ENCODE results near the gene OTUB2. TPM values are rescaled to one million over a fixed set of nuclear protein-coding genes. Genes with fewer than 3 reads are reported as not detected.
"Not testable (repeated sequence)": the region's sequence is repeated elsewhere in the genome, so short reads cannot be mapped to it uniquely, and the experiment has no call there.

OTUB2 gene
- total RNA-seq, 1 experiment from 2014 or later, result 3.1 TPM

GRCh38 chr14:94056579-94057308, 30.6 kb downstream of the OTUB2 start:
- DNase-seq (ENCODE audit: low read depth), result no peak

DNA sequence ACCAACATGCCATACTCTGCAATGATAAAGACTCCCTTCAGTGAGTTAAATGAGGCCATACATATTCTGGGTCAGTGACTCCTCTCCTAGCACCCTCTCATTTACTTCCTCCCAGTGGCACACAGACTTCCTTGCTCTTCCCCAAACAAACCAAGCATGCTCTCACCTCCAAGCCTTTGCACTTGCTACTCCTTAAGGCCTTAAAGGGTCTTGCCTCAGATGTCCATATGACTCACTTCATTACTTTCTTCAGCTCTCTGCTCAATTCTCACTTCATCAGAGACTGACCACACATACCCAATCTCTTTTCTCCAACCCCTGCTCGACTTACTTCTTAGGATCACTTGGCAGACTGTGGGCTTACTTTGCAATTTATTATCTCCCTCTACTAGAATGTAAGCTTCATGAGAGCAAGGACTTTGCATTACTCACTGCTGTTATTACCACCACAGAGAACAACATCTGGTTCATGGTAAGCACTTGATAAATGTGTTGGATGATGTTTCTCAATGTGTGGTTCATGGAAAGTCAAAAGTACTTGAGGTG, 32.1 kb downstream of the OTUB2 start:
- DNase-seq (ENCODE audit: low read depth), result no peak

DNA sequence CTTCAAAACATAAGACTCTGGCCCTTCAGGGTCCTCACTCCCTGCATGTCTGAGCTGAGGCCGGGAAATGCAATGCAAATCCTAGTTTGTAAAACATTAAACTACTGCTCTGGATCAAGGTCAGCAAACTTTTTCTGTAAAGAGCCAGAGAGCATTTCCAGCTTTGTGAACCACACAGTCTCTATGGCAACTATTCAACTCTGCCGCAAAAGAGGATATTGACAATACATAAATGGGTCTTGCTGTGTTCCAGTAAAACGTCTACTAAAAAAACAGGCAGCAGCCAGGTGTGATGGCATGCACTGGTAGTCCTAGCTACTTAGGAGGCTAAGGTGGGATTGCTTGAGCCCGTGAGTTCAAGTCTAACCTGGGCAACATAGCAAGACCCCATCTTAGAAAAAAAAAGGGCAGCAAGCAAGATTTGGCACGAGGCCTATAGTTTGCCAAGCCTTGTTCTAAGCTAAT, 32.6 kb downstream of the OTUB2 start:
- no peak for DNase-seq (ENCODE audit: low read depth)

GRCh38 chr14:94059998-94060397, 33.9 kb downstream of the OTUB2 start:
- DNase-seq (ENCODE audit: low read depth), result no peak

- peak; percentile 75 for DNase-seq (ENCODE audit: low read depth)
Measured at GRCh38 chr14:94062344-94062940, 36.3 kb downstream of the OTUB2 start.

DNA sequence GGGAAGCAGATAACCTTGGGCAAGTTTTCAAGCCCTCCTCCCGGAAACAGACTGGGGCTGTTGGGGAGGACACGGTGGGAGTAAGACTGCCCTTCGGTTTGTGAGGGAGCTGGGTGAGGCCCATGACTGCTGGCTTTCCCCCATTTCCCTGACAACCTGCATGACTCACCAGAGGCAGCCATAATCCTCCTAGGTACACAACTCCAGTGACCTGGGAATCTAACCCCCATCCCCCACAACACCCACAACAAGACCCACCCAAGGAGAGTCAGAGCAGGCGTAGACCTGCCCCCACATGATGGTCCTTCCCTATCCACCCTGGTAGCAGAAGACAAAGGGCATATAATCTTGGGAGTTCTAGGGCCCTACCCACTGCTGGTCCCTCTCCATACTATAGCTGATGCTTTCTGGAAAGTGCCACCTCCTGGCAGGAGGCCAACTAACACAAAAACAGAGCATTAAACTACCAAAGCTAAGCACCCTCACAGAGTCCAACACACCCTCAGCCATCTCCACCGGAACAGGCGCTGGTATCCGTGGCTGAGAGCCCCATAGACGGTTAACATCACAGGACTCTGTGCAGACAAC, 40.0 kb downstream of the OTUB2 start:
- peak; percentile 65 for DNase-seq (ENCODE audit: low read depth)

- DNase-seq (ENCODE audit: low read depth), result not testable (repeated sequence)
Measured at GRCh38 chr14:94072076-94072475, 45.9 kb downstream of the OTUB2 start.

- no peak for DNase-seq (ENCODE audit: low read depth)
Measured at GRCh38 chr14:94074534-94074933, 48.4 kb downstream of the OTUB2 start.

GRCh38 chr14:94075008-94075407, 48.9 kb downstream of the OTUB2 start:
- no peak for DNase-seq (ENCODE audit: low read depth)

GRCh38 chr14:94077111-94077821, 51.1 kb downstream of the OTUB2 start:
- DNase-seq (ENCODE audit: low read depth), result no peak

DNA sequence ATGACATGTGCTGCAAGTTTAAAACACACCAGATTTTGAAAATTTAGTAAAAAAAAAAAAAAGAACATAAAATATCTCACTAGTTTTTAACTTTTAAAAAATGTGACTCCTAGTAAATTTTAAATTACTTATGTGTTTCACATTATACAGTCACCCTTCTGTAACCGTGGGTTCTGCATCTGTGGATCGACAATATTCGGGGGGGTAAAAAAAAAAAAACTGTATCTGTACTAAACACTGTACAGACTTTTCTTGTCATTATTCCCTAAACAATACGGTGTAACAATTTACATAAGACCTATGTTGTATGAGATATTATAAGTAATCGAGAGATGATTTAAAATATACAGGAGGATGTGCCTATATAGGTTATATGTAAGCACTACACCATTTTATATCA, 51.7 kb downstream of the OTUB2 start:
- no peak for DNase-seq (ENCODE audit: low read depth)

DNA sequence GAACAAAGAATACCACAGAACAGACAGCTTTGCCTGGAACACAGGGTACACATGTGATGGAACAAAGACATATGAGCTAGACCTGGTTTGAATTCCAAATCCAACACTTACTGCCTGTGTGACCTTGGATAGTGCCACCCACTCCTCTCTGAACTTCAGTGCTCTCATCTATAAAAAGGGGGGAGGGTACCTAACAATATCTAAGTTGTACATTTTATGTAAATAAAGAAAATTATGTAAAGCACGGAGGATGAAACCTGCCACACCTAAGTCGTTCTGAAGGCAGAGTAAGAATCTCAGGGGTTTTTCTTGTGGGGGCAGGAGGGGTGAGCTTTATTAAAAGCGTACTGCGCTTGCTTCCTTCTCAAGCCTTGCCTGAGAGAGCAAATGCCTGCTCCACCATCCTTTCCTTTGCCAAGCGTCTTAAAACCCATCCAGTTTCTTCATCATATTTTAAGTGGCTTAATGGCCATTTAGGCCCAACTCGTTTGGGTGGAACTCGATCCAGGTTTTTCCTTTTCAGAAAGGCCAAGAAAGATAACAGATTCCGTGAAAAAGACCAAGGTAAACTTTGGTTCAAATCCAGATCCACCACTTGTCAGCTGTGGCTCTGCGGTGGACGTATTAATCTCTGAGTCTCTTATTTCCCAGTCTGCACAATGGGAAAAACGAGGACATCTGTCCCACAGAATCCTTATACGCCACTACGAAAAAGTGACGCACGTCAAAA, 53.9 kb downstream of the OTUB2 start:
- no peak for DNase-seq (ENCODE audit: low read depth)

DNA sequence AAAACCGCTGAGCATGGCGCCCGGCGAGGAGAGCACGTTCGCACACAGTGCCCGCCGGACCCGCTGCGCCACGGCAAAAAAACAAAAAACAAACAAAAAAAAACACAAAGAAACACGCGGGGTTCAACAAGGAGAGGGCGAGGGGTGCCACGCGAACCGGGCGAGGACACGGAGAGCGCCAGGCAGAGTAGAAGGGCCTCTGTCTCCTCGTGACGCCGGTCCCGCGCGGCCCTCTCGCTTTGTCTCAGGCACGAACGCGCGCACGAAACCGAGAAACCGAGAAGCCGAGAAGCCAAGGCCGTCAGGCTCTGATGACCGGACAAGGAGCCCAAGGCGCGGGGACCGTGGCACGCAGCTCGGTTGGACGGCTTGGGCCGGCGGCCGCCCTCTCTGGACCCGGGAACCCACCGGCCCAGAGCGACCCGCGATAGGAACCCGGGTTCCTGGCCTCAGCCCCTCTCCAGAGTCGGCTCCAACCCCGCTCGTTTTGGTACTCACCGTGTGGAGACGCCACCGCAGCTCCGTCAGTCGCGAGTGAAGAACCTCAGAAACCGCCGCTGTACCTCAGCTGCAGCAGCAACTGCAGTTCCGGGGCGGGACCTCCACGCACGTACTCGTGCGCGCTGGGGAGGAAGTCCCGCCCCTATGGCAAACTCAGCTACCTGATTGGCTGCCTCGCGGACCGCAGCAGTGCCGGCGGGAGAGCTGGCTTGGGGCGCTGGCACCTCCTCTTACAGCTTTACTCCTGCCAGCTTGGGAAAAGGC, 54.7 kb downstream of the OTUB2 start, which contains the start of the genes DDX24 and IFI27L1:
Gene DDX24 (minus strand): TSS at position 582 of the 765 bp plus-strand sequence. CDS start 1,460 bp downstream, outside the sequence.
Gene IFI27L1 (plus strand): TSS at position 690 of the 765 bp plus-strand sequence. CDS start 15,628 bp downstream, outside the sequence.
- peak; percentile 98 for DNase-seq (ENCODE audit: low read depth)

DNA sequence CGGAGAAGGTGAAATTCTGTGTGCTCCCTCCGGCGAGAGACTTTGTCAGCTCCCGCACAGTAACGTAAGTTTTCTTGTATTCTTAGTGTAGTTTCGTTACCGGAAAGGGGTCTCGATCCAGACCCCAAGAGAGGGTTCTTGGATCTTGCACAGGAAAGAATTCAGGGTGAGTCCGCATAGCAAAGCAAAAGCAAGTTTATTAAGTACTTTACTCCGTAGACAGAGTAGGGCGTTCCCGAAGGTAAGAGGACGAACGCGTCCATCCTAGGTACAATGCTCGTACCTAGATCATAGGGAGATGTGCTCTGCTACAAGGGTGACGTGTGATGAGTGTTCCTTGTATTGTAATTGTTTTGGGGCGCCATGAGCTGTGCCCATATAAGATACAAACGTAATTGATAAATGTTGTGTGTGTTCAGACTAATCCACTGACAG, 55.3 kb downstream of the OTUB2 start:
- DNase-seq (ENCODE audit: low read depth), result no peak

DNA sequence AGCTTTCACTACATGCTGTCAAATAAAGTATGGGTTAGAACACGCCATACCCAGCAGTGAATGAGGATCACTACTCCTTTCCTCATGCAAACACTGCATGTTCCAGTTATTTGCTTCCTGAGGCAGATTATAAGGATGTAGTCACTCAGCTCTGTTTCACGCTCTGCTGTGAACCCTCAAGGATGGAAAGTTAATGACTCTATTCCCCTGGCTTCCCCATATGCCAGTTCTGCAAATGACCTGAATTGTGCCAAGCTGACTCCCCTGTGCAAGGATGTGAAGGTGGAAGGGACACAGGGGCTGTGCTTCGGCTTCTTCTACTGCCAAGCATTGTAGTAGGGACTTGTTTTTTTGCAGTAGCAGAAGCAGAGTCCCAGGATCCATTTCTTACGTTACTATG, 61.8 kb downstream of the OTUB2 start:
- DNase-seq (ENCODE audit: low read depth), result no peak

DNA sequence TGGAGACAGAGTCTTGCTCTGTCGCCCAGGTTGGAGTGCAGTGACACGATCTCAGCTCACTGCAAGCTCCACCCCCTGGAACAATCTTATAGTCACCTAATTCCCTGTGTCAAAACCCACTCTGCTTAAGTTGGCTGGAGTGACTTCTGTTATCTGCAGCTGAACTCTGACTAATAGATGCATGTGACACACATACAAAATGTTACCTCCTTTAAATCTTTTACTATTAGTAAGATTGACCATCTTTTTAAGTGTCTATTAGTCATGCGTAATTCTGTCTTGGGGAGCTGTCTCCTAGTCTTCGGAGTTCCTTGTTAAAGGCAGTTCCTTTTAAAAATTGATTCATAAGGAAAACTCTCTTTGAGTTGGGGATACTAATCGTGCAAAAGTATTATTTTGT, 62.4 kb downstream of the OTUB2 start:
- no peak for DNase-seq (ENCODE audit: low read depth)

DNA sequence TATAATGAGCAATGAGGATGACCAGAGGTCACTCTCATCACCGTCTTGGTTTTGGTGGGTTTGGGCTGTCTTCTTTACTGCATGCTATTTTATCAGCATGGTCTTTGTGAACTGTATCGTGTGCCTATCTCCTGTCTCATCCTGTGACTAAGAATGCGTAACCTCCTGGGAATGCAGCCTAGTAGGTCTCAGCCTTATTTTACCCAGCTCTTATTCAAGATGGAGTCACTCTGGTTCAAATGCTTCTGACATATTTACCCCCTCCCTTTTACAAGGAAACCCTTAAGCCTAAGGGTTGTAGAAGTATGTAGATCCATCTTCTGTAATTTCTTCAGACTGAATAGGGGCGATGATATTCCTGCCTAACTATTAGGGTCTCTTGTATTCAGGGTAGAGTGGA, 63.3 kb downstream of the OTUB2 start:
- peak; percentile 39 for DNase-seq (ENCODE audit: low read depth)

- no peak for DNase-seq (ENCODE audit: low read depth)
Measured at GRCh38 chr14:94093418-94093817, 67.3 kb downstream of the OTUB2 start.

DNA sequence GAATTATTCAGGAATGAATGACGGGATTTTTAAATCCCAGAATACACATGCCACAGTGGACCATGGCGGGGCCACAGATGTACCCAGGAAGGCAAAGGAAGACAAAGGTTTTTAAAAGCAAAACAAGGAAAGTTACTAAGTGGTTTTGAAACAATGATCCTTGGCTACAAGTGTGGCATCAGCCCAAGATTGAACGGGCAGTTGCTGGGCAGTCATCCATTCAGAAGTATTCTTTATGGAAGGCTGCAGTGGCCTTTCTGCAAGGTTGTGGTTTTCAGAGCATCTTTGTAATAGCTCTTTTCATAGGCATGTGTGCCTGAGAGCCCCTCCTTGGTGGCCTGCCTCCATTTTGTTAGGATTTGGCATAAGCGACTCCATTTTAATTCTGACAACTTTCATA, 71.0 kb downstream of the OTUB2 start:
- DNase-seq (ENCODE audit: low read depth), result no peak
